ENCODE data around the gene INCA1.

The INCA1 gene

DNA sequence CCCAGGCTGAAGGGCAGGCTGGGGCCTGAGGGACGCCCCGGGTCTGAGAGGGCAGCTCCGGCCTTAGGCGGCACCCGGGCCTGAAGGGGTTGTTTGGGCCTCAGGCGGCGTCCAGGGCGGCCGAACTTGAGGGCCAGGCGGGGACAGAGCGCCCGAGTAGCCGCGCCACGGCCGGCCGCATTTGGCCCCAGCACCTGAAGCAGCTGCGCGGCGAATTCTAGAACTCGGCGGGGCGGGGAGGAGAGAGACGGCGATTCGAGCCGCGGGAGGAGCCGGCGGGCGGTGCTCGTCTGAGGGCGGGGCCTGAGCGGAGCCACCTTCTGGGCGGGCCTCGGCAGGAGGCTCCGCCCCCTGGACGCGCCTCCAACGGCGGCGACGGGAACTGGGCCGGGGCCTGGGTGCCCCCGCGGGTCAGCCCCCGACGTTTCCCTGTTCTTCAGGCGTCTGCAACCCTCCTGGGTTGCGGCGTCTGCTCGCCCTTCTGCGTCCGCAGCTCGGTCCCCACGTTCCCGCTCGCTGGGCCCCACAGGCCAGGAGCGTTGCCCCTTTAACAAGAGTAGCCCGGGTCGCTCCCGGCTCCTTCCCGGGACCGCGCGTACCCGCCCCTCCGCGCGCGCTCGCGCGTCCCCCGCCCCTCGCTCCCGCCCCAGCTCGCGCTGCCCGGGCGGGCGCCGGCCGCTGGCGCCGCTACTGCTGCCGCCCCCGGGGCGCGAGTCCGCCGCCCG is at the start of gene INCA1, which contains the start of gene KIF1C:
Gene INCA1, minus strand, starts transcription at position 221 of the 725 bp plus-strand sequence. CDS start 3,085 bp downstream, outside the sequence.
Gene KIF1C, plus strand, starts transcription at position 649 of the 725 bp plus-strand sequence. CDS start 2,297 bp downstream, outside the sequence.
- POLR2A ChIA-PET, result interaction anchor here (0.6 to 1.1 kb wide), 3 partner anchors 10 to 52 kb away, joined by 3 read pairs; partner anchors contain the start of genes CAMTA2 and SPAG7

GRCh38 chr17:5045496-5045895 is 48.2 kb upstream of the INCA1 start:
- CTCF ChIA-PET, result interaction anchor here (1.3 to 2.8 kb wide), 4 partner anchors 9 to 90 kb away, joined by 3 to 11 read pairs (median 5); partner anchors contain the start of gene SLC52A1

More for the DNA sequence above, at the start of gene INCA1, which contains the start of gene KIF1C:
- TF ChIP-seq, protein P1, sequence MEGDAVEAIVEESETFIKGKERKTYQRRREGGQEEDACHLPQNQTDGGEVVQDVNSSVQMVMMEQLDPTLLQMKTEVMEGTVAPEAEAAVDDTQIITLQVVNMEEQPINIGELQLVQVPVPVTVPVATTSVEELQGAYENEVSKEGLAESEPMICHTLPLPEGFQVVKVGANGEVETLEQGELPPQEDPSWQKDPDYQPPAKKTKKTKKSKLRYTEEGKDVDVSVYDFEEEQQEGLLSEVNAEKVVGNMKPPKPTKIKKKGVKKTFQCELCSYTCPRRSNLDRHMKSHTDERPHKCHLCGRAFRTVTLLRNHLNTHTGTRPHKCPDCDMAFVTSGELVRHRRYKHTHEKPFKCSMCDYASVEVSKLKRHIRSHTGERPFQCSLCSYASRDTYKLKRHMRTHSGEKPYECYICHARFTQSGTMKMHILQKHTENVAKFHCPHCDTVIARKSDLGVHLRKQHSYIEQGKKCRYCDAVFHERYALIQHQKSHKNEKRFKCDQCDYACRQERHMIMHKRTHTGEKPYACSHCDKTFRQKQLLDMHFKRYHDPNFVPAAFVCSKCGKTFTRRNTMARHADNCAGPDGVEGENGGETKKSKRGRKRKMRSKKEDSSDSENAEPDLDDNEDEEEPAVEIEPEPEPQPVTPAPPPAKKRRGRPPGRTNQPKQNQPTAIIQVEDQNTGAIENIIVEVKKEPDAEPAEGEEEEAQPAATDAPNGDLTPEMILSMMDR (IDR thresholded peaks at IDR 0.05; ENCODE audit: control extremely low read depth, extremely low read depth, low read depth, missing control alignments), result no peak
- peak; percentile 99 for DNase-seq (ENCODE audit: extremely low spot score)
- CTCF ChIA-PET, result interaction anchor here (0.9 to 2.6 kb wide), 7 partner anchors 9 to 51 kb away, joined by 3 to 17 read pairs (median 3); partner anchors contain the start of gene CAMTA2

GRCh38 chr17:5044630-5045029 is 47.3 kb upstream of the INCA1 start:
- no peak for DNase-seq (ENCODE audit: extremely low spot score)
- TF ChIP-seq, protein P1 (IDR thresholded peaks at IDR 0.05; ENCODE audit: control extremely low read depth, extremely low read depth, low read depth, missing control alignments), result no peak
- CTCF ChIA-PET, result interaction anchor here (1.2 to 1.7 kb wide), 4 partner anchors 13 to 89 kb away, joined by 3 to 4 read pairs (median 4); no protein-coding TSS in a partner anchor
- POLR2A ChIA-PET, result no interaction called here

More at GRCh38 chr17:5045496-5045895, 48.2 kb upstream of the INCA1 start:
- DNase-seq (ENCODE audit: extremely low spot score), result no peak
- POLR2A ChIA-PET, result no interaction called here
- TF ChIP-seq, protein P1 (IDR thresholded peaks at IDR 0.05; ENCODE audit: control extremely low read depth, extremely low read depth, low read depth, missing control alignments), result no peak

- ChIA-PET POLR2A (no interaction called here), CTCF (interaction anchor here (1.7 kb wide), 1 partner anchor 11 kb away, joined by 4 read pairs; no protein-coding TSS in a partner anchor)
- TF ChIP-seq, protein P1 (IDR thresholded peaks at IDR 0.05; ENCODE audit: control extremely low read depth, extremely low read depth, low read depth, missing control alignments), result no peak
- DNase-seq (ENCODE audit: extremely low spot score), result no peak
Observed at GRCh38 chr17:5043524-5043923, 46.2 kb upstream of the INCA1 start.

DNA sequence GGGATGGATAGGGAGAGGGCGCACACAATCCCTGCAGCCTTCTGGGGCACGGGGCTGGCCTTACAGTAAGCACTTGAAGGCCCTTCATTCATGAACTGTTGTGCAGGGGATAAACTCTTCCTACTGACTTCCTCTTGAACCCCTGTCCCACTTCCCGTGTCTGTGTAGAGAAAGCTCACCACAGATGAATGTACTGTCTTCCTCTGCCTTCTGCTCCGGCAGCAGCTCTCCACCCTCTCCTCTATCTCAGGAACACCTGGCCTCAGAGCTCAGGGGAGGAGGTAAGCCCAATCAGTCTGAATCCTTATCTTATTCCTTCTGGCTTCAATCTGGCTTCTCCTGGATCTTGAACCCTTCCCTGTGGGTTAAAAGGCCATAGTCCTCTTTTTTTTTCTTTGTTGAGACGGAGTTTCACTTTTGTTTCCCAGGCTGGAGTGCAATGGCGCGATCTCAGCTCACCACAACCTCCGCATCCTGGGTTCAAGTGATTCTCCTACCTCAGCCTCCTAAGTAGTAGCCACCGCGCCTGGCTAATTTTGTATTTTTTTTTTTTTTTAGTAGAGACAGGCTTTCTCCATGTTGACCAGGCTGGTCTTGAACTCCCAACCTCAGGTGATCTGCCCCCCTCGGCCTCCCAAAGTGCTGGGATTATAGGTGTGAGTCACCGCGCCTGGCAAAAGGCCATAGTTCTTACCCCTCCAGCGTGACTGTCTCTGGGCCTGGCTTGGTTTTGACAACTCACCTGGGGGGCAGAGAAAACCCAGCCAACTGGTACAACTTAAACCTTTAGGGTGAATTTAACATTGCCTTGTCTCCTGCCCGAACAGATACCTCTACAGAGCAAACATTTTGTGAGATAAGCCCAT is 45.1 kb upstream of the INCA1 start:
- TF ChIP-seq, protein P1 (IDR thresholded peaks at IDR 0.05; ENCODE audit: control extremely low read depth, extremely low read depth, low read depth, missing control alignments), result no peak
- ChIA-PET CTCF (interaction anchor here (0.9 kb wide), 1 partner anchor 11 kb away, joined by 3 read pairs; no protein-coding TSS in a partner anchor), POLR2A (no interaction called here)
- no peak for DNase-seq (ENCODE audit: extremely low spot score)

DNA sequence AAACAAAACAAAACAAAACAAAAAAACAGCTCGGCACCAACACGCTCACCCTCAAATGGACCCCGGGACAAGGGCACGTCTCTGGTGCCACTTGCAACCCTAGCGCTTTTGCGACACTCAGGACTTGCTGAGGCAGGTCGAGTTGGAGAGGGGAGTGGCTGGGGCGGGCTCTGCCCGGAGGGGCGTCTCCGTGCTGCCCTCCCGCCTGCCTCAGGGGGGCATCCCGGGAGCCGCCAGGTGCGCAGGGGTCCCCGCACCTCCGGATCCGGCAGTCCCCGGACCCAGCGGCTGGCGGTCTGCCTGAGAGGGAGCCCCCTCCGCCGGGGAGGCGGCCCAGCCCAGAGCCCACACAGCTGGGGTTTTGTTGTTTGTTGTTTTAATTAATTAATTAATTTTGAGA is 38.0 kb upstream of the INCA1 start, which contains the start of gene SLC52A1:
Gene SLC52A1, minus strand, starts transcription at position 112 of the 400 bp plus-strand sequence. CDS start 820 bp downstream, outside the sequence.
- TF ChIP-seq, protein P1 (IDR thresholded peaks at IDR 0.05; ENCODE audit: control extremely low read depth, extremely low read depth, low read depth, missing control alignments), result no peak
- POLR2A ChIA-PET, result interaction anchor here (0.6 kb wide), 3 partner anchors 46 to 447 kb away, joined by 3 to 5 read pairs (median 3); no protein-coding TSS in a partner anchor
- no peak for DNase-seq (ENCODE audit: extremely low spot score)
- CTCF ChIA-PET, result interaction anchor here (2.0 kb wide), 1 partner anchor 11 kb away, joined by 7 read pairs; no protein-coding TSS in a partner anchor
